MCF 10A (cell line): ENCODE measurements around the gene CLPTM1L. TPM values are rescaled to one million over a fixed set of nuclear protein-coding genes. Genes with fewer than 3 reads are reported as not detected.

Experiments
- BruUV-seq: library from RNA; stranded (reverse); fragments of 400-500 nt; replicated peaks from 2 replicates; lab custom pipeline; 2021; lab: Mats Ljungman, UMichigan
- CTCF ChIA-PET: fragments of 300-600 bp; sonication (Branson Sonifier 250); formaldehyde crosslinking; extraction: SDS; loops from one replicate; lab custom pipeline; 2021; ENCODE audit warnings: antibody characterized with exemption, inconsistent platforms; lab: Yijun Ruan, JAX
- POLR2A ChIA-PET: fragments of 300-600, 350-650 bp; sonication (Branson Sonifier 250); formaldehyde crosslinking; extraction: SDS; loops from one replicate; lab custom pipeline; 2020; ENCODE audit warnings: antibody characterized with exemption, inconsistent platforms; lab: Yijun Ruan, JAX
- DNase-seq: peaks from one replicate; pipeline ENCODE4 v3.0.0-alpha.2; 2018; ENCODE audit not compliant: unreplicated experiment
- H3K27ac Mint-ChIP-seq: one replicate; pipeline ENCODE4 v1.8.0; 2022; ENCODE audit warnings: mild to moderate bottlenecking, low read depth, mixed read lengths; ENCODE audit not compliant: unreplicated experiment
- H3K27me3 Mint-ChIP-seq: one replicate; pipeline ENCODE4 v1.8.0; 2022; ENCODE audit warnings: mixed read lengths; ENCODE audit not compliant: insufficient read depth, unreplicated experiment
- H3K36me3 Mint-ChIP-seq: one replicate; pipeline ENCODE4 v1.8.0; 2022; ENCODE audit warnings: mild to moderate bottlenecking, moderate library complexity, mixed read lengths; ENCODE audit not compliant: insufficient read depth, unreplicated experiment
- H3K4me1 Mint-ChIP-seq: one replicate; pipeline ENCODE4 v1.8.0; 2022; ENCODE audit warnings: mixed read lengths; ENCODE audit not compliant: insufficient read depth, unreplicated experiment
- H3K4me3 Mint-ChIP-seq: one replicate; pipeline ENCODE4 v1.8.0; 2022; ENCODE audit warnings: mild to moderate bottlenecking, moderate library complexity, mixed read lengths; ENCODE audit not compliant: unreplicated experiment
- H3K9me3 Mint-ChIP-seq: one replicate; pipeline ENCODE4 v1.8.0; 2022; ENCODE audit warnings: mixed read lengths; ENCODE audit not compliant: unreplicated experiment
- CTCF ChIP-seq: fragments of 200-600 bp; IDR thresholded peaks from one replicate; pipeline ENCODE4 v1.8.0; 2022; ENCODE audit warnings: antibody characterized with exemption, mild to moderate bottlenecking; ENCODE audit not compliant: unreplicated experiment
- intact Hi-C: fragments of 100-400 bp; cut with micrococcal nuclease; formaldehyde crosslinking; loops from 2 replicates; pipeline ENCODE4 v1.14.1; 2022
- total RNA-seq: library from RNA; stranded (reverse); gene quantifications from 2 replicates; pipeline ENCODE4 v1.2.3, GENCODE V29; 2022

Gene CLPTM1L
- total RNA-seq, 1 experiment from 2014 or later, result 128 TPM

- Mint-ChIP-seq H3K4me1 (peaks cover 9% of the 10 kb centered on the region), H3K27me3 (peaks cover 9% of the 10 kb centered on the region), H3K4me3 (no peak overlapping the region), H3K36me3 (no peaks in the 10 kb centered on the region), H3K27ac (no peak overlapping the region), H3K9me3 (no peaks in the 10 kb centered on the region)
- no TSS peak for BruUV-seq
- TF ChIP-seq CTCF, result no peak
- DNase-seq, result no peak
- intact Hi-C loops, result no loop called here
- ChIA-PET CTCF (no interaction called here), POLR2A (no interaction called here)
Measured at GRCh38 chr5:1382248-1382700, 37.4 kb upstream of the CLPTM1L start.

- ChIA-PET POLR2A (no interaction called here), CTCF (no interaction called here)
- Mint-ChIP-seq H3K9me3 (no peaks in the 10 kb centered on the region), H3K4me3 (no peak overlapping the region), H3K27ac (no peak overlapping the region), H3K36me3 (no peaks in the 10 kb centered on the region), H3K27me3 (peaks cover 2% of the 10 kb centered on the region), H3K4me1 (peaks cover 3% of the 10 kb centered on the region)
- DNase-seq, result no peak
- no TSS peak for BruUV-seq
- intact Hi-C loops, result no loop called here
- TF ChIP-seq CTCF, result no peak
Measured at GRCh38 chr5:1381370-1382247, 36.7 kb upstream of the CLPTM1L start.

- Mint-ChIP-seq H3K9me3 (no peaks in the 10 kb centered on the region), H3K27ac (no peak overlapping the region), H3K4me1 (no peaks in the 10 kb centered on the region), H3K4me3 (no peak overlapping the region), H3K36me3 (no peaks in the 10 kb centered on the region), H3K27me3 (peaks cover 6% of the 10 kb centered on the region)
- intact Hi-C loops, result no loop called here
- ChIA-PET POLR2A (no interaction called here), CTCF (no interaction called here)
- no peak for DNase-seq
- TF ChIP-seq CTCF, result no peak
- BruUV-seq, result no TSS peak
Measured at GRCh38 chr5:1380910-1381309, 36.0 kb upstream of the CLPTM1L start.

- intact Hi-C loops, result no loop called here
- no peak for DNase-seq
Measured at GRCh38 chr5:1380011-1380817, 35.3 kb upstream of the CLPTM1L start.

More at GRCh38 chr5:1380011-1380817, 35.3 kb upstream of the CLPTM1L start:
- no peaks in the 10 kb centered on the region for H3K36me3 Mint-ChIP-seq
- H3K9me3 Mint-ChIP-seq, result no peaks in the 10 kb centered on the region
- BruUV-seq, result no TSS peak
- ChIA-PET CTCF (no interaction called here), POLR2A (no interaction called here)
- H3K4me1 Mint-ChIP-seq, result no peaks in the 10 kb centered on the region
- peaks cover 13% of the 10 kb centered on the region for H3K27me3 Mint-ChIP-seq
- no peak for TF ChIP-seq CTCF
- no peak overlapping the region for H3K27ac Mint-ChIP-seq
- H3K4me3 Mint-ChIP-seq, result no peak overlapping the region
